Stimulated activated CD4-positive, alpha-beta T cell treated with anti-CD3 and anti-CD28 coated beads, TNF-alpha, amount 100 ng/mL, for 48 hours (primary cell): Measurements from ENCODE around the gene BAG3.
A peak's percentile ranks its signal among the peaks of the same experiment; 100 is the strongest.
"Not testable (repeated sequence)": the region's sequence is repeated elsewhere in the genome, so short reads cannot be mapped to it uniquely, and the experiment has no call there.

Source experiments
- DNase-seq, 3 donors: peaks; one replicate each; pipeline ENCODE4 v3.0.0-alpha.2; 2020; ENCODE audit warnings: low read depth in 3 of 3

The BAG3 gene

GRCh38 chr10:119640384-119640783 lies 10.8 kb upstream of the BAG3 start:
- DNase-seq = no peak

DNA sequence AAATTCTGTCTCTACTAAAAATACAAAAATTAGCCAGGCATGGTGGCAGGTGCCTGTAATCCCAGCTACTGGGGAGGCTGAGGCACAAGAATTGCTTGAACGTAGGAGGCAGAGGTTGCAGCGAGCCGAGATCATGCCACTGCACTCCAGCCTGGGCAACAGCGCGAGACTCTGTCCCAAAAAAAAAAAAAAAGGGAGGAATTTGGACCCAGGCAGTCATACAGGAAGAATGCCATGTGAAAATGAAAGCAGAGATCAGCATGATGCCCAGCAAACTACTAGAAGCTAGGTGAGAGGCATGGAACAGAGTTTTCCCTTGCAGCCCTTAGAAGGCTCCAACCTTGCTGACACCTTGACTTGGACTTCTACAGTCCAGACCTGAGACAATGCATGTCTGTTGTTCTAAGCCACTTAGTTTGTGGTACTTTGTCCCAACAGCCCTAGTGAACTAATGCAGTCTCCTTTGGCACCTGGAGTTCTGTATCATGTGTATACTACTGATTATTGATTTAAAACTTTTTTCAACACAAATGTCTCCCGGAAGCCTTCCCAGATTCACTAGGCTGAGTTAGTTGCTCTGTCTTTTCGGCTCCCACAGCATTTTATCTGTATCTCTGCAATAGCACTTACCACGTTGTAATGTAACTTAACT lies 10.2 kb upstream of the BAG3 start:
- DNase-seq = no peak

DNA sequence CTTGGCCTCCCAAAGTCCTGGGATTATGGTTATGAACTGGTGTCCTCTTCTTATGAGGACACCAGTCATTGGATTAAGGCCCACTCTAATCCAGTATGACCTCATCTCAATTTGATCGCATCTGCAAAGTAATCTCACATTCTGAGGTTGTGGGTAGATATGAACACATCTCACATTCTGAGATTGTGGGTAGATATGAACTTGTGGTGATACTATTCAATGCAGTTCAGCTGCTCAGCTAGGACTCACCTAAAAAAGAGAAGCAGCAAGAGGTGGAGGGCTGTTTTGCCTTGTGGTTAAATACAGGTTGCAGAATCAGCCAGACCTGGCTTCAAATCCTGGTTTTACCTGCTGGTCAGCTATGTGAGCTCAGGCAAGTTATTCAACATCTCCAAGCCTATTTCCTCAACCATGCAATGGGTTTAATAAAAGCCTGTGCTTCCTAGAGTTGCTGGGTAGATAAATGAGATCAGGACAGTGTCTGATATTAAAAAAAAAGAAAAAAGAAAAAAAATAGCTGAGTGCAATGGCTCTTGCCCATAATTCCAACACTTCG lies 8.5 kb upstream of the BAG3 start:
- DNase-seq = no peak

DNA sequence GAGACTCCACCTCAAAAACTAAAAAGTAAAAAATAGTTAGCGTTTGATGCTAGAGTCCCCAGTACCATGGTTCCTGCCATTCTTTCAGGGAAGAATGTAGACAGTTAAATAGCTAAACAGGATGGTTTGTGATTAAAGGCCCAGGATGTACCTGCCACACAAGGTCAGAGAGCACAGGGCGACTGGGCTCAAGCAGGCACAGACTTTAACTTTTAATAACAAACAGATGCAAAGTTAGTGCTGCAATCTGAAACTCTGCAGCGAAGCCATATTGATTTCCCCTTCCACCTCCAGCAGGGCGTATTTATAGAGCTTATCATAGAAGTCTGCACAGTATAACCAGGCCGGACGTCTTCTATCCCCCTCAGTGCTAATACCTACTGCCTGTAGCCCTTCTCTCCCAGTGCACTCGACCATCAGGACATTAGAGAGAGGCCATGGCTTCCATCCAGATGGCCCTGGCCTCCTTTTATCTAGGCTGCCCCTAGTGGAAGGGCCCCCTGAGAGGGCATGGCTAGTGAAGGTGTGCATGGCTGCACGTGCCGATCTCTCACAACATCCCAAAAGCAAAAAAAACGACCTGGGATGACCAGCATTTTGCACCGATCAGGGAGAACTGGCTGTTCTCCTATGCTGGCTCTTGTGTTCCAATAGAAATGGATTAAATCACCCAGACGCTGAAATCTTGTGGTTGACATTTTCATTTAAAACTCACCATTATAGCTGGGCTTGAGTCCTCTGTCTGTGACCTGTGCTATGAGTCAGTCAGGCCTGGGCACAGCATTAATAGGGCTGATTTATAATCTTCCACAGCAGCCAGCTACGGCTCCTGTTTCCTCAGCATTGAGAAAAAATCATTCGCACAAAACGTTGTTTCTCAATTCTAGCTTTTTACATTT lies 7.6 kb upstream of the BAG3 start:
- DNase-seq = no peak

GRCh38 chr10:119644205-119644814 lies 6.9 kb upstream of the BAG3 start:
- DNase-seq = no peak

DNA sequence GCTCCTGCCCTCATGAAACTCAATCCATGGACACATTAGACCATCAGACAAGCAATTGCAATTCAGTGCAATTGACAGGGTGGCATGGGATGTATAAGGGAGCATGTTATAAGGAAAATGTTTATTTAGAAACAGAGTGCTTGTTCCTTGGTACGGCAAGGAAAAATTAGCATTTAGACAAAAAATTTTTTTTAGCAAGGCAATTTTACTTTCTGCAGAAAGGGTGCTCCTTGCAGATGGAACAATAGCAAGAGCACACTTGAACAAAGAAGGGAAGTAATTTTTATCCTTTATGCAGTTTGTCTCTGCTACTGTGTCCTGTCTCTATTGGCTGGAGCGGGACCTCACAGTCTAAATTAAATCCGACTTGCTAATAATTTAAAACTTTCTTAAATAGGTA lies 6.2 kb upstream of the BAG3 start:
- DNase-seq = no peak

DNA sequence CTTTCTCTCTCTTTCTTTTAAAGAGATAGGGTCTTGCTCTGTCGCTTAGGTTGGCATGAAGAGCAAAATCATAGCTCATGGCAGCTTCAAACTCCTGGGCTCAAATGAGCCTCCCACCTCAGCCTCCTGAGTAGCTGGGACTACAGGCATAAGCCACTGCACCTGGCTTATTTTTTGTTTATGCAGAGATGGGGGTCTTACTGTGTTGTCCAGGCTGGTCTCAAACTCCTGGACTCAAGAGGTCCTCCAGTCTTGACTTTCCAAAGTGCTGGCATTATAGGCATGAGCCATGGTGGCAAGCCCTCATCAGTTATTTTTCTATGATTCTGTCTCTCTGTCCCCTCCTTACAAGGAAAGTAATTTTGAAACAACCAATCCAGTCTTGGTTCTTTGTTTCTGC lies 1.1 kb upstream of the BAG3 start:
- no peak for DNase-seq

DNA sequence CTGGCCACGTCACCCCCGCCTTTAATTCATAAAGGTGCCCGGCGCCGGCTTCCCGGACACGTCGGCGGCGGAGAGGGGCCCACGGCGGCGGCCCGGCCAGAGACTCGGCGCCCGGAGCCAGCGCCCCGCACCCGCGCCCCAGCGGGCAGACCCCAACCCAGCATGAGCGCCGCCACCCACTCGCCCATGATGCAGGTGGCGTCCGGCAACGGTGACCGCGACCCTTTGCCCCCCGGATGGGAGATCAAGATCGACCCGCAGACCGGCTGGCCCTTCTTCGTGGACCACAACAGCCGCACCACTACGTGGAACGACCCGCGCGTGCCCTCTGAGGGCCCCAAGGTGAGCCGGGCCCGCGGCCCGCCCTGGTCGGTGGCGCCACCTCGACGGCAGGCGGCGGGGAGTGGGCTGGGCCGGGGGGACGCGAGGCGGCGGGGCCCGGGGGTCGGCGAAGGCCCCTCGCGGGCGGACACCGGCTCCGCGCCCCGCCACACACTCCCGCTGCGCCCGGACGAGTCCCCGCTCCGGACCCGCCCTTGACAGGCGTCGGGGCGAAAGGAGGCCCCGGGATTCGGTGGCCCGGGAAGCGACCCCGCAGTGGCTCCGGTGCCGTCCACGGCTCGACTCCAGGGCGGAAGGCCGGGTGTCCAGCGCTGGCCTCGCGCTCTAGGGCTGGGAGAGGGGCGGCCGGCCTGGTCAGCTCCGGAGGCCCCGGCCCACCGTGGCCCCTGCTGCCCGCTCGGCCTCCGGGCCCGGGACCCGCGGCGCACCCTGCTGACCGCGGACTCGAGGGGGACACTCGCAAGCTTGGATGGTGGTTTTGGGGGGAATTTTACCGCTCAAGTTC lies 557 bp downstream of the BAG3 start:
- DNase-seq = peak in 1 of 3 donors; percentile 21

- DNase-seq = no peak
Measured at GRCh38 chr10:119652361-119652730, 1.2 kb downstream of the BAG3 start.

- DNase-seq = no peak
Measured at GRCh38 chr10:119653209-119653608, 2.0 kb downstream of the BAG3 start.

DNA sequence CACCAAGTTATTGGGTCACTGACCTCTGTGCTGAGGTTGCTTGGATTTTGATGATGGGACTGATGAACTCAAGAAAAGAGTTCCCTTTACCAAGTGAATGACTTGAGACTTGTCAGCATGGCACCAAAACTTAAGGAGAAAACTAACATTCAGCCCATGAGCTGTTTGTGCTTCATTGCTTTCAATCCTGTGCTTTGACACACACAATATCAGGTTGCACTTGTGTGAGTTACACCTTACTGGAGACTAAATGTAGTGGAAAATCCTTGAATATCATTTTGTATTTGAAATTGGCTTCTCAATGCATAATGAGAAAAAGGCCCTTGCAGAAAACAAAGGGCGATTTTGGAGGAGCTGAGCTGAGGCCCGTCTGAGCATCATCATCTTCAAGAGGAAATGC lies 2.7 kb downstream of the BAG3 start:
- no peak for DNase-seq

GRCh38 chr10:119654540-119654939 lies 3.4 kb downstream of the BAG3 start:
- no peak for DNase-seq

DNA sequence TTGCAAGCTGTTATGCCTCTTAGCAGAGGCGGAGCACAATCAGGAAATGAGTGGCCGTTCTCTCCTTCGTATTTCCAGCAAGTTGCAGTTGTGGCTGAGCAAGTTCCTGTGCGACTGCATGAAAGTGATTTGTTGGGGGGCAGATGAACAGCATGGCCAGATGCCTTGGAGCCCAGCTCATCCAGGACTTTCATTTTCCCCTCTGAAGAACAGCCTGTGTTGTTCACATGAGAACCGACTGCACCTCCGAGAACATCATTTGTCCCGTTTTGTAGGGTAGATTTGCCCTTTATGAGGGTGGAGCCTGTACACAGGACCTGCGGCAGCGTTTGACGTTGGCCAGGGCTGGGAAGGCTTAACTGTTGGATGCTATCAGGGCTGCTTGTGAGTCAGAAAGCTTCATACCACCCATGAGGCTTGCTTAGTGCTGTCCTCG lies 4.4 kb downstream of the BAG3 start:
- peak; percentile 33 to 65 (median 41) for DNase-seq

- no peak for DNase-seq
Measured at GRCh38 chr10:119656760-119657159, 5.6 kb downstream of the BAG3 start.

DNA sequence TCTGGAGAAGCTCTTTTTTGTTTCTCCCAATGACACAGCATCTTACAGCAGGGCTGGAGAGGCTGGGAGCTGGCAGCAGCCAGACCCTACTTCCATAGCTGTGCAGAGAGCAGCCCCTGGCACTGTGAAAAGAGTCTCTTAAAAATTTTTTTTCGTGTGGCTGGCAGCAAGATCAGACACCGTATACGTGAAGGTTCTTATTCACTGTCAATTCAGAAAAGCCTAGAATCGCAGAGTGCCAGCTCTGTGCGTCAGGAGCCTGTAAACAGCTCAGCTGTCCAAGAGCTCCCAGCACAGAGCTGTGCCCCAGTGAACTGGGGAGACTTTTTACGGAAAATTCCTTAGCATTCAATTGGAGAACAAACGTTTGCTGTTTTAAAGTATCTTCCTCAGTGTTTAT lies 6.5 kb downstream of the BAG3 start:
- DNase-seq = no peak

GRCh38 chr10:119658274-119658673 lies 7.1 kb downstream of the BAG3 start:
- DNase-seq = no peak

DNA sequence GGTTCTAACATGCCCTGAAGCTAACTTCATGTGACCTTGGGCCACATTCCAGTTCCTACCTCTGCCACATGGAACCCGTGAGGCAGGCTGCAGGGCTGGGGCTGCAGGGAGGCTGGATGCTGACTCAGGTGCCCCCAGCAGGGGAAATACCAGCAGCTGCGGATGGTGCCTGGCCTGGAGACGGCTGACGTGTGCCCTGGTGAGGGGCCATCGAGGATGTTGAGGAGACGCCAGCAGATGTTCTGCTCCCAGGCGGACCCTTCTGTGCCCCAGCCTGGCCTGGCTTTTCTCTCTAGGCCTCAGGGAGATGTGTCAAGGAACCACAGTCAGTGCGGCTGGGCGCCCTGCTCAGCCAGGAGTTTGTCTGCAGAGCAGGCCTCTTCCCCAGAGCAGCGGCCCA lies 8.8 kb downstream of the BAG3 start:
- no peak for DNase-seq

GRCh38 chr10:119662076-119662605 lies 11.0 kb downstream of the BAG3 start:
- not testable (repeated sequence) for DNase-seq

DNA sequence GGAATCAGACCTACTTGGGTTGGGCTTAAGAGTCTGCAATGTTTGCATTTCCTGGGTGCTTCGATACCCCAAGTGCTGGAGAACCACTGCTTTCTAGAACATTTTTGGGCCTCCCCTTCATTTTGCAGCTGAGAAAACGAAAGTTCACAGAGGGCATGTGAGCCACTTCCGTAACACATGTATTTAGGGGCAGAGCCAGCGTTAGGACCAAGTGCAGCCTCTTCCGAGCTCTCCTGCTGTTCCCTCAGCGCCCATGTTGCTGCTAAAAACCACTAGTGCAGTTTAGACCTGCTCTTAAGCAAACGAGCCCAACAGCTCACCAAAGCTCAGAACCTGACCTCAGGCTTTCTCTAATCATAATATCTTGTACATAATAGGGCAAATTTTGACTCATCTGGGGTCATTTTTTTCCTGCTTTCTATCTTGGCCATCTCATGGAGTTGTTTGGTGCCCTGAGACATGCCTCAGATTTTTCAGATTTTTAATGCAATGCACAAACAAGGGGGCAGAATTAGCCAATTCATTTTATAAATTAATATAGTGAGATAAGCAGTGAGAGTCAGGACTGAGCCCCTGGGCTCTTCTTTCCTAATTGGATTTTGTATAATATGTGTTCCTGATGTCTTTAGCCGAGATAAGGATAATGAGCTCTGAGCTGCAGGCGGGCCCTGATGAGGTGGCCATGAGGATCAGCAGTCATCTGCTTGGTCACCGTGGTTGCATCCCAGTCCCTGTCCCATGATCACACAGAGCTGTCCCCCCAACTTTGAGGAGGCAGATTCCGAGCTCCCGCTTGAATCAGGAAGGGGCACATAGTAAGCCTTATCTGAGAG lies 12.9 kb downstream of the BAG3 start:
- DNase-seq = no peak

- no peak for DNase-seq
Measured at GRCh38 chr10:119665901-119666708, 14.9 kb downstream of the BAG3 start.
